Stimulated activated CD4-positive, alpha-beta T cell treated with anti-CD3 and anti-CD28 coated beads, Interleukin-2, amount 100 ng/mL, for 48 hours (primary cell): Measurements from ENCODE around the gene LSM3.

Experiments used
- DNase-seq, 2 donors: peaks; one replicate each; pipeline ENCODE4 v3.0.0-alpha.2; 2020

LSM3 gene

DNA sequence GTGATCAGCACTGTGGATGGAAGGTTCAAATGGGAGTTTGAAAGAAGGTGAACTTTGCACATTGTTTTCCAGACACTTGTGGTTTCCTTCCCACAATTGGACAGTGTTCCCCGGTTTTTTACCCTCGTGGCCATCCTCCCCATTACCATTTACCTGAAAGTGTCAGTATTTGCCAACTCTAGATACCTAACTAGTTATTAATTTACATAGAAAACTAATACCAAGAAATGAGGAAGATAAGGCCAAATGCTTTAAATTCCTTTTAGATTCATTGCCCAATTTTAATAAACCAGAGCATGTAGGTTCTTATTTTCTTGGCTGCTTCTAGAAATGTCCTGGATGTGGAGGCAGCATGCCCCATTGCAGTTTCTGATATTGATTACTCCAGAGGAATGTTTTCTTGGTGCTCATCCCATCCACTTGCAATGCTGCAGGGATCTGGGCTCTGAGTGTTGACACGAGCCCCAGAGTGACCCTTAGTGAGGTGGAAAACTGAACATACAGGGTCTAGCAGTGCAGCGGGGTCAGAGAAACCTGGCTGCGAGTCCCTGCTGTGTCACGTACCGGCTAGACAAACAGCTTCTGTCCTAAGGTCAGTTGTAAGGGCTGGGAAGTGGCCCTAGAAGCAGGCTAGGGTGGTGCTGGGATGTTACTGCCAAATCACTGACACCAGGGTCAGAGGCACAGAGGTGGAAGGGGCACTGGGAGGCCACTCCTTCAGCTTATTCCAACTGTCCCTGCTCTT lies 23.5 kb downstream of the LSM3 start:
- no peak for DNase-seq

GRCh38 chr3:14202874-14203520 lies 24.4 kb downstream of the LSM3 start:
- DNase-seq = no peak

DNA sequence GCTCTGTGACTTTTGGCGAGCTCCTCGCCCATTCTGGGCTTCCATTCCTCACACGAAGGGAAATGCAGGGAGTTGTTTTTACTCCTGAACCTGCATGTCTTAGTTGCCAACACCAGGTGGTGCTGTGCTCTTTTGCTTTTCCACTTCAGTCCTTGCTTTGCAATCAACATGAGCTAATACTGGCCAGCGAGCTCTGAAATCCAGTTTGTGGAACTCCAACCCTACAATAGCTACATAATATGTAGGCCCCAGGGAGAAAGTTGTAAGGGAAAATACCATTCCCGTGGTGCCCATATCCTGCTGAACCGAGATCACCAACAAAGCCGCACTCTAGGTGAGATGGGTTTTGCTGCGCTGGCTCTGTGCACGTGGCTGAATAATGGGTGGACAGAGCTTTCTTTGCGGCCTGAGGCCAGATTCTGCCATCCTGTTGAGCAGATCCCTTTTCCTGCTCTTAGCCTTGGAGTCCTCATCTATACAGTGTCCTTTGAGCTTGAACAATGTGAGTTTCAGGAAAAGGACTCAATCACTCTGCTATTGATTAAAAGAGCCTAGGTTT lies 25.0 kb downstream of the LSM3 start:
- DNase-seq = peak; percentile 21 to 34

DNA sequence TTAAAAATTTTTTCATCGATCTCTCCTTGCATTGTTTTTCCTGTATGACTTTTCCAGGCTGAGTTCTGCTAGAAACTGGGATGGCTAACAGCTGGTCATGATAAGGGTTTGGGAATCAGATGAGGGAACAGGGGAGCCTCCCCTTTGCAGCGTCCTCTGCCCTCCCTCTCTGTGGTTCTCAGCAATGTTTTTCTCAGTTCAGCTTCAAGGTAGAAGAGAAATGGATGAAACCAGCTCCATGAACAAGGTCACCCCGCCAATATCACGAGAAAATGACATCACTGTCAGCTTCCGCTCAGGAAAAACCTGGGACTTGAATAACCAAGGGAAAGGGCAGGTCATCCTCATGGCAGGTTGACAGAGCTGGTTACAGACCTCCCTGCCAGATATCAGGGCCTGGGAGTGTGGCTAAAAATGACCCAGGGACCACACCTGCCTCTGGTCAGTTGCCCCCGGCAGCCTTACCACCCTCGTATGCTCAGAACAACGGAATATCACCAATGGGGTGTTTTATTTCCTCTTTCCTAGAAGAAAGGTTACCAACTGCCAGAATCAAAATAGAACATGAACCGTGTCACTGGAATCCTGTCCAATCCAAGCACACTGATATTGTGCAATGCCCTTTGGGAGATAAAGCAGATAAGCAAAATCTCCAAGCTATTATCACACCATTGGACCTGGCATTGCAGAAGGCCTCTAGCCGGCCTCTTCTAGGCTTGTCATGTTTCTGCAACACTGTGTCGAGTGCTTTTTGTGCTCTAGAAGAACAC lies 26.1 kb downstream of the LSM3 start:
- no peak for DNase-seq

DNA sequence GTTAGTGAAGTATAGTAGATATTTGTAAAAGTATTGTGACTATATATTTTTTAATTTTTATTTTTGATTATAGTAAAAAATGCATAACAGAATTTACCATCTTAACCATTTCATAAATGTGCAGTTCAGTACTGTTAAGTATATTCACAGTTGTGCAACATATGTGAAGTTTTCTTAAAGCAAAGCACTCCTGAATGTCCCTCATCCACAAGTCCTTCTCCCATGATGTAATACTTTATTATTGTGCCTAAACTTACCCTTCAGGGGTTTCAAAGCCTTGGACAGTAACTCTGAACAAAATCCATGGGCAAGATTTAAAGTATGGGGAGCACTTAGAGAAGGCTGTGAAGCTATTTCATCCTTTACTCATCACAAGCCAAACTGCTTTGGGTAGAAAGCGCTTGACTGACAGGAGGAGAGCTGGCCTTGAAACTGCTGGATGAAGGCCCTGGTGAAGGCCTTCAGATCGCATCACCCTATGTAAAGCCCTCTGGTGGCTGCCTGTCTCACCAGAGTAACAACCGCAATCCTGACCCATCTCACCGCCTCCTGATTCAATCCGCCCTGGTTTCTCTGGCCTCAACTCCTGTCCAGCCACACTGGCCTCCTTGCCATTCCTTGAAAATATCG lies 28.0 kb downstream of the LSM3 start:
- DNase-seq = no peak

DNA sequence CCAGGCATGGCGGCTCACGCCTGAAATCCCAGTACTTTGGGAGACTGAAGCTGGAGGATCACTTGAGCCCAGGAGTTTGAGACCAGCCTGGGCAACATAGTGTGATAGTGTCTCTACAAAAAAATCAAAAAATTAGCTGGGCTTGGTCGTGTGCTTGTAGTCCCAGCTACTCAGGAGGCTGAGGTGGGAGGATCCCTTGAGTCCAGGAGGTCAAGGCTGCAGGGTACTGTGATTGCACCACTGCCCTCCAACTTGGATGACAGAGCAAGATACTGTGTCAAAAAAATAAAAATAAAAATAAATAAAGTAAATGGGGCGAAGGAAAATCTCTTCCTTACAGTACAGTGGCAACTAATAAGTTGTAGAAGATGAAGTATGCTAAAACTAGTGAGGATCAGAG lies 29.6 kb downstream of the LSM3 start:
- DNase-seq = no peak

DNA sequence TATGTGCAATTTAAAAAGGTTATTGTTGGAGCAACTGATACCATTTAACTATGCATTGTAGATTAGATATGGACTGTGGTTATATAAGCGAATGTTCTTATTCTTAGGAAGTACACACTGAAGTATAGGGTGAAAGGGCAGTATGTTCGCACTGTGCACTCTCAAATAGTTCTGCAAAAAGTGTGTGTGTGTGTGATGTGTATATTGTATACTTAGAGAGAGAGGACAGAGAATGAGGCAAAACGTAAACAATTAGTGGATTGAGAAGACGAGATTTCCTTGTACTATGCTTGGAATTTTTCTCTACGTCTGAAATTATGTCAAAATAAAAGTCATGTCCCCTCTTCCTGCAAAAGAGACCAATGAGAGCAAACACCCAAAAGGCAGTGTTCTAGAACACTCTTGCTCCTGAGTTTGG lies 30.4 kb downstream of the LSM3 start:
- DNase-seq = no peak

- no peak for DNase-seq
Observed at GRCh38 chr3:14209581-14210289, 31.1 kb downstream of the LSM3 start.

DNA sequence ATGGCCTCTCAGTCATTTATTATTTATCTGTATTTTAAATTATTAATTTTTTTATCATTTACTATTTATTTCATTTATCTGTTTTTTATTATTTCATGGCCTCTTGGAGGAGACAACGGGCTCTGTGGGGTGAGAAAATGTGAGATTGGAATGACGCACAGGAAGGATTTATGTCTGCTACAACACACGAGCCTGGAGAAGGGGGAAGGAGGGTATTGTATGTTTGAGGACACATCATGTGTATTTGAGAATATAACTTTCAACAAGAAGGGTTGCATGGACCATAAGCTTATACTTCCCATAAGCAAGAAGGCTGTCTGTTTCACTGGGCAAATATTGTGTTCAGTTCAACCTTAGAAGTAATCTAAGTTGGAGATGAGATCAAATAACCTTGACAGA lies 31.7 kb downstream of the LSM3 start:
- no peak for DNase-seq

GRCh38 chr3:14210843-14211594 lies 32.4 kb downstream of the LSM3 start:
- no peak for DNase-seq

- no peak for DNase-seq
Observed at GRCh38 chr3:14211621-14212020, 33.0 kb downstream of the LSM3 start.

DNA sequence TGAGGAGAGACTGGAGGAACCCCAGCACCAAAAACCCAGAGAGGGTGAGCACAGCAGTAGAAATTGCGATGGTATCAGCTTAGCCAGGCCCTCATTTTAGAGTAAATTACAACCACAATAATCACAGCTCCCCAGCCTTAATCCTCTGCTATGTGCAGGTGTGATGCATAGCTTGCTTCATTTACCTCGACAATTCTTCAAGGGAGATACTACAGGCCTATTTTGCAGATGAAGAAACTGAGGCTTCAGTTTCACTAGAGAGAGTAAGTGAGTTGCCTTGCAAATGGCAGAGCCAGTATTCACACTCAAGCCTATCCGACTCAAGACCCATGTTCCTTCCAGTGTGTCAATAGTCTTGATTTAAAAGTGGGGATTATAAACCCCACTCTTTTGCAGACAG lies 33.4 kb downstream of the LSM3 start:
- no peak for DNase-seq

DNA sequence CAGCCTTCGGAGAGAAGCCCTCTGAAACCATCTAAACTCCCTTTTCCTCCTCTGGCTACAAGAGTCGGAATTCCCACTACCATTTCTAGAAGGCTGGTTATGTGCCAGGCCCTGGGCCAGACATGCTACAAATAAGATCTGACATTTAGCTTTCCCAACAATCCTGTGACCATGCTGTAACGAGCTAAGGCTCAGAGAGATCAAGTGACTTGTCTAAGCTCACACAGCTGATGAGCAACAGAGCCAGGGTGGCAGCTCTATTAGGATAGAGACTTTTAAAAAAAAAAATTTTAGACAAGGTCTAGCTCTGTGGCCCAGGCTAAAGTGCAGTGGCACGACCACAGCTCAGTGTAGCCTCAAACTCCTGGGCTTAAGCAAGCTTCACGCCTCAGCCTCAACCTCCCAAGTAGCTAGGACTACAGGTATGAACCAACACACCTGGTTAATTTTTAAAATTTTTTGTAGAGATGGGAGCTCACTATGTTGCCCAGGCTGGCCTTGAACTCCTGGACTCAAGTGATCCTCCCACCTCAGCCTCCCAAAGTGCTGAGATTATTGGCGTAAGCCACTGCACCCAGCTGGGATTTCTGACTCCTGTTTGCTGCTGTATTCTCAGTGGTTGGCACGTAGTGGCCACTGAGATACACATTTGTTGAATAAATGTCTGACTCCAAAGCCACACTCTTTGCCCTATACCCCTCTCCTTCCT lies 34.6 kb downstream of the LSM3 start:
- no peak for DNase-seq

DNA sequence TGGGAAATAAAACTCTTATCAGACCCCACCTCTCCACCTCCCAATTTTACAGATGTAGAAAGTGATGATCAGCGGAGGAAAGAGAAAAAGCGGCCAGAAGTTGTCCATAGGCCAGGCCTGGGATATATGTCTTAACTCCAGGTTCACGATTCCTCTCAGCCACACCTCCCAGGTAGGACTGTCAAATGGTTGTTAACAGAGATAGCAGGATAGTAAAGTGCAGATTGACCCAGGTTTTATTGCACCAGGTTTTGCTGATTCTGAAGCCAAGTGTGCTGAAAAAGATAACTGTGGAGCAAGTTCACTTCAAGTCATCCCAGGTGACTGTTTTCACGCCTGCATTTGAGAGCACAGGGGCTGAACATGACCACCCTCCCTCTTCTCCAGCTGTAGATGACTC lies 36.1 kb downstream of the LSM3 start:
- DNase-seq = no peak

GRCh38 chr3:14216257-14217048 lies 37.8 kb downstream of the LSM3 start:
- DNase-seq = peak; percentile 31 to 41

DNA sequence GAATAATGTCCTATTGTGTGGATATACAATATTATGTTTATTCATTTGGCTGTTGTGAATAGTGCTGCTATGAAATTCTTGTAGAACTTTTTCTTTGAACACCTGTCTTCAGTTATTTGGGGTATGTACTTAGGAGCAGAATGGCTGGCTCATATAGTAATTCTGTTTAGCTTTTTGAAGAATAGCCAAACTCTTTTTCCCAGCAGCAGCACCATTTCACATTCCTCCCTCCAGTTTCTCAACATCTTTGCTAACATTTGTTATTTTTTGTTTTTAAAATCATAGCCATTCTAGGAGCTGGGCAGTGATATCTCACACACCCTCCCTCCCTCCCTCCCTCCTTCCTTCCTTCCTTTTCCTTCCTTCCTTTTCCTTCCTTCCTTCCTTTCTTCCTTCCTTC lies 39.7 kb downstream of the LSM3 start:
- no peak for DNase-seq

DNA sequence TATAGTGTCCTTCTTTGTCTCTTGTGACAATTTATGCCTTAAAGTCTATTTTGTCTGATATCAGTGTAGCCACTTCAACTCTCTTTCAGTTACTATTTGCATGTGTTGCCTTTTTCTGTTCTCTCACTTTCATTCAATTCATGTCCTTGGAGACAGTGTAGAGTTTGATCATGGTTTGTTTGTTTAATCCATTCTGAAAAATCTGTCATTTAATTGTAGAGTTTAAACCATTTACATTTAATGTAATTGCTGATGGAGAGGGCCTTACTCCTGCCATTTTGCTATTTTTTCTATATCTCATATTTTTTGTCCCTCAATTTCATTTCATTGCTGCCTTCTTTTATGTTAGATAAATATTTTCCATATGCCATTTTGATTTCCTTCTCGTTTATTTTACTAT lies 42.3 kb downstream of the LSM3 start:
- no peak for DNase-seq

- DNase-seq = no peak
Observed at GRCh38 chr3:14221902-14222301, 43.3 kb downstream of the LSM3 start.

DNA sequence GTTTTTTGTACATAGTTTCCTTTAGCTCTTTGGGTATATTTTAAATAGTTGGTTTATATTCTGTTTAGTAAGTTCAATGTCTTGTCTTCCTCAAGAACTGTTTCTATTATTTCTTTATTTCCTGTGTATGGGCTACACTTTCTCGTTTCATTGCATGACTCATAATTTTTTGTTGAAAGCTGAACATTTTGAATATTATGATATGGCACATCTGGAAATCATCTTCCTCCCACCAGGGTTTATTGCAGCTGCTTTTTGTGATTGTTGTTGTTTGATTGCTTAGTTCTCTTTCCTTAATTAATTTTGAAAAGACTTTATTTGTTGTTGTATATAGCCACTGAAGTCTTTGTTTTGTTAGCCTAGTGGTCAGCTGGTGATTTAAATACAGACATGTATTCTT lies 43.8 kb downstream of the LSM3 start:
- DNase-seq = no peak

- no peak for DNase-seq
Observed at GRCh38 chr3:14222900-14223594, 44.4 kb downstream of the LSM3 start.
